H9 (cell line): ENCODE measurements around the gene MICAL2. TPM values are rescaled to one million over a fixed set of nuclear protein-coding genes. Genes with fewer than 3 reads are reported as not detected.

Source experiments
- DNase-seq: peaks from one replicate; pipeline ENCODE4 v3.0.0-alpha.2; 2017
- H2AFZ ChIP-seq: one replicate; pipeline ENCODE4 v1.6.1; 2013; ENCODE audit warnings: mild to moderate bottlenecking, low read length, control low read depth, moderate library complexity
- H2AK5ac ChIP-seq: 2 replicates; pipeline ENCODE4 v1.6.1; 2013; ENCODE audit warnings: low read length, control low read depth, mixed read lengths; ENCODE audit not compliant: insufficient read length
- H2BK120ac ChIP-seq: one replicate; pipeline ENCODE4 v1.6.1; 2013; ENCODE audit warnings: low read depth, mild to moderate bottlenecking, low read length, control low read depth, inconsistent platforms; ENCODE audit not compliant: poor library complexity, severe bottlenecking
- H2BK12ac ChIP-seq: 2 replicates; pipeline ENCODE4 v1.6.1; 2013; ENCODE audit warnings: low read length, control low read depth, mixed read lengths, low read depth; ENCODE audit not compliant: insufficient read length
- H2BK15ac ChIP-seq: 2 replicates; pipeline ENCODE4 v1.6.1; 2013; ENCODE audit warnings: low read depth, low read length, control low read depth
- H2BK20ac ChIP-seq: one replicate; pipeline ENCODE4 v1.6.1; 2013; ENCODE audit warnings: low read depth, mild to moderate bottlenecking, low read length, control low read depth, inconsistent platforms; ENCODE audit not compliant: poor library complexity, severe bottlenecking
- H2BK5ac ChIP-seq: 2 replicates; pipeline ENCODE4 v1.6.1; 2013; ENCODE audit warnings: low read length, control low read depth, mixed read lengths; ENCODE audit not compliant: insufficient read length
- H3K14ac ChIP-seq: 2 replicates; pipeline ENCODE4 v1.6.1; 2013; ENCODE audit warnings: low read length, control low read depth; ENCODE audit not compliant: insufficient read depth
- H3K18ac ChIP-seq: 2 replicates; pipeline ENCODE4 v1.6.1; 2013; ENCODE audit warnings: low read depth, mild to moderate bottlenecking, mixed read lengths, low read length, control low read depth; ENCODE audit not compliant: insufficient read length
- H3K23ac ChIP-seq: 2 replicates; pipeline ENCODE4 v1.6.1; 2013; ENCODE audit warnings: low read length, control low read depth, mixed read lengths, low read depth; ENCODE audit not compliant: insufficient read length
- H3K23me2 ChIP-seq: 2 replicates; pipeline ENCODE4 v1.6.1; 2013; ENCODE audit warnings: low read depth, mild to moderate bottlenecking, mixed read lengths, low read length, control low read depth; ENCODE audit not compliant: insufficient read length, poor library complexity, severe bottlenecking
- H3K27ac ChIP-seq: 2 replicates; pipeline ENCODE4 v1.5.1; 2013; ENCODE audit warnings: low read length, control low read depth, mixed read lengths, low read depth; ENCODE audit not compliant: insufficient read length
- H3K27me3 ChIP-seq: 2 replicates; pipeline ENCODE4 v1.6.1; 2013; ENCODE audit warnings: low read length, control low read depth, inconsistent platforms; ENCODE audit not compliant: insufficient read depth
- H3K4ac ChIP-seq: 2 replicates; pipeline ENCODE4 v1.6.1; 2013; ENCODE audit warnings: low read depth, mild to moderate bottlenecking, control low read depth, inconsistent platforms, low read length, moderate library complexity
- H3K4me1 ChIP-seq: 2 replicates; pipeline ENCODE4 v1.6.1; 2013; ENCODE audit warnings: low read length, control low read depth, inconsistent platforms; ENCODE audit not compliant: insufficient read depth
- H3K4me2 ChIP-seq: 2 replicates; pipeline ENCODE4 v1.6.1; 2013; ENCODE audit warnings: low read length, control low read depth, mixed read lengths; ENCODE audit not compliant: insufficient read length, insufficient read depth
- H3K56ac ChIP-seq: 2 replicates; pipeline ENCODE4 v1.6.1; 2013; ENCODE audit warnings: low read depth, mild to moderate bottlenecking, mixed read lengths, low read length, control low read depth; ENCODE audit not compliant: insufficient read length
- H3K79me1 ChIP-seq: 2 replicates; pipeline ENCODE4 v1.6.1; 2013; ENCODE audit warnings: low read depth, mild to moderate bottlenecking, moderate library complexity, low read length, control low read depth, inconsistent platforms; ENCODE audit not compliant: insufficient read depth, poor library complexity, severe bottlenecking
- H3K79me2 ChIP-seq: 2 replicates; pipeline ENCODE4 v1.6.1; 2013; ENCODE audit warnings: low read length, control low read depth, inconsistent platforms; ENCODE audit not compliant: insufficient read depth
- H3K9ac ChIP-seq: 2 replicates; pipeline ENCODE4 v1.6.1; 2013; ENCODE audit warnings: low read length, control low read depth, mixed read lengths; ENCODE audit not compliant: insufficient read length; ENCODE audit errors: extremely low read depth
- H3K9me3 ChIP-seq: one replicate; pipeline ENCODE4 v1.6.1; 2013; ENCODE audit warnings: low read depth, low read length, inconsistent platforms; ENCODE audit not compliant: control insufficient read depth
- H3T11ph ChIP-seq: one replicate; pipeline ENCODE4 v1.6.1; 2013; ENCODE audit warnings: mild to moderate bottlenecking, low read length, control low read depth, inconsistent platforms
- H4K20me1 ChIP-seq: one replicate; pipeline ENCODE4 v1.6.1; 2013; ENCODE audit not compliant: control insufficient read depth, insufficient read length, insufficient read depth
- H4K5ac ChIP-seq: 2 replicates; pipeline ENCODE4 v1.6.1; 2013; ENCODE audit warnings: low read depth, mild to moderate bottlenecking, mixed read lengths, low read length, control low read depth; ENCODE audit not compliant: insufficient read length
- H4K8ac ChIP-seq: replicated peaks from 2 replicates; pipeline ENCODE4 v1.6.1; 2013; ENCODE audit warnings: low read length, control low read depth, mixed read lengths, low read depth; ENCODE audit not compliant: insufficient read length
- H4K91ac ChIP-seq: 2 replicates; pipeline ENCODE4 v1.6.1; 2013; ENCODE audit warnings: low read depth, mild to moderate bottlenecking, moderate library complexity, mixed read lengths, low read length, control low read depth; ENCODE audit not compliant: insufficient read length
- H3K27ac Mint-ChIP-seq, 3 experiments: 2 replicates in 2 of 3; 3 replicates in 1 of 3; pipeline ENCODE4 v1.8.0; 2020 to 2021; ENCODE audit warnings: mixed read lengths in 3 of 3, mild to moderate bottlenecking in 1 of 3, moderate library complexity in 1 of 3
- H3K27me3 Mint-ChIP-seq: 2 replicates; pipeline ENCODE4 v1.8.0; 2021; ENCODE audit warnings: low read depth, mild to moderate bottlenecking, moderate library complexity, mixed read lengths
- H3K36me3 Mint-ChIP-seq, 3 experiments: 2 replicates in 2 of 3; 3 replicates in 1 of 3; pipeline ENCODE4 v1.8.0; 2020 to 2021; ENCODE audit warnings: low read depth in 3 of 3, mixed read lengths in 3 of 3; ENCODE audit not compliant: insufficient read depth in 1 of 3
- H3K4me1 Mint-ChIP-seq, 2 experiments: 2 replicates each; pipeline ENCODE4 v1.8.0; 2020; ENCODE audit warnings: mixed read lengths in 2 of 2
- H3K4me3 Mint-ChIP-seq, 2 experiments: 2 replicates in 1 of 2; 3 replicates in 1 of 2; pipeline ENCODE4 v1.8.0; 2020 to 2021; ENCODE audit warnings: mild to moderate bottlenecking in 2 of 2, mixed read lengths in 2 of 2, moderate library complexity in 1 of 2
- H3K9me3 Mint-ChIP-seq, 2 experiments: 2 replicates in 1 of 2; 3 replicates in 1 of 2; pipeline ENCODE4 v1.8.0; 2020; ENCODE audit warnings: mild to moderate bottlenecking in 2 of 2, mixed read lengths in 2 of 2, moderate library complexity in 1 of 2
- WGBS: extraction: QIAGEN DNeasy Blood & Tissue Kit; methylation state at CpG from one replicate; pipeline ENCODE4 v1.1.7; 2013; ENCODE audit warnings: missing lambda C conversion rate, low lambda C conversion rate, mixed read lengths; ENCODE audit not compliant: insufficient read length; ENCODE audit errors: extremely low coverage; 5-methylcytosine and 5-hydroxymethylcytosine counted together
- total RNA-seq: library from RNA; stranded (reverse); gene quantifications from 2 replicates; pipeline ENCODE4 v1.2.1, GENCODE V29; 2021
- TF ChIP-seq, protein P1 (sequence below): fragments of 200-600 bp; sonication (generic); conservative IDR thresholded peaks from 3 replicates; pipeline ENCODE4 v1.8.0; 2021; ENCODE audit warnings: antibody characterized with exemption, mild to moderate bottlenecking

MICAL2 gene
- total RNA-seq, 1 experiment from 2014 or later, result 4.7 TPM

DNA sequence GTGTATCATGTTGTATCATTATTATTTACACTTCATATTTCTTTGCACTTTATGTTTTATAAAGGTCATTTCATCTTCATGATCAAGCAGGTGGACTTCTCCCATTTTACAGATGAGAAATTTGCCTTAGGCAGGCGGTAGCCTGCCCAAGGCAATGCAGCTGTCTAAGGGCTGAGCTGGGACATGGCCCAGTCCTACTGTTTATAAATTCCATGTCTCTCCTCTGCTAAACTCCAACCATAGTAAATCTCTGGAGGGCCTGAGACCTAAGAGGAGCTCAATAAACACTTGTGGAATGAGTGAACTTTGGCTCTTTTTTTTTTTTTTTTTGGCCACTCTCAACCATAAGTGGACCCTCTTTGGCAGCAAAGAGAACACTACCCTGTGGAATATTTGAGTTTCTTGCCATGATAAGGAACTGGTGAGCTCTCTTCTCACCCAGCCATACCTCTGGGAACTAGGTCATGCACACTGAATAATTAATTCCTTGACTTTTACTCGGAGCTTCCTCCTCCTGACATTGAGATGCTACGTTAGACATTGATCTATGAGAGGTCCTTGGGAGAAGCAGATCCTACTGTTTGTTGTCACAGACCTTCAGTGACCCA, 29.9 kb downstream of the MICAL2 start:
- Histone ChIP-seq H3K79me2 (no peaks in the 10 kb centered on the region), H3K14ac (no peak overlapping the region), H3K18ac (no peak overlapping the region), H2BK120ac (no peak overlapping the region), H4K20me1 (no peaks in the 10 kb centered on the region), H4K8ac (no peak overlapping the region), H2BK15ac (no peak overlapping the region), H3K23ac (no peak overlapping the region), H3K23me2 (no peaks in the 10 kb centered on the region), H2AFZ (no peak overlapping the region), H3K79me1 (no peaks in the 10 kb centered on the region), H2BK12ac (no peak overlapping the region), H2AK5ac (no peak overlapping the region), H3K9me3 (no peaks in the 10 kb centered on the region), H3K56ac (no peak overlapping the region), H3K4me1 (no peaks in the 10 kb centered on the region; the same call in 1 of the 2 replicates), H3K9ac (no peak overlapping the region), H2BK5ac (no peak overlapping the region), H3K4me2 (no peak overlapping the region), H3T11ph (no peak overlapping the region), H4K91ac (no peak overlapping the region), H3K27me3 (no peaks in the 10 kb centered on the region), H3K4ac (no peak overlapping the region), H4K5ac (no peak overlapping the region), H3K27ac (no peak overlapping the region), H2BK20ac (no peak overlapping the region)
- Mint-ChIP-seq H3K27me3 (peaks cover 2% of the 10 kb centered on the region; the same call in 1 of the 2 replicates), H3K4me1 (peaks cover 11 to 16% of the 10 kb centered on the region in 2 experiments), H3K9me3 (no peaks in the 10 kb centered on the region), H3K4me3 (no peak overlapping the region), H3K36me3 (no peaks in the 10 kb centered on the region), H3K27ac (no peak overlapping the region)
- WGBS, result no CpG with 5 or more reads among the region's 3 CpGs
- DNase-seq, result no peak
- TF ChIP-seq, protein P1, sequence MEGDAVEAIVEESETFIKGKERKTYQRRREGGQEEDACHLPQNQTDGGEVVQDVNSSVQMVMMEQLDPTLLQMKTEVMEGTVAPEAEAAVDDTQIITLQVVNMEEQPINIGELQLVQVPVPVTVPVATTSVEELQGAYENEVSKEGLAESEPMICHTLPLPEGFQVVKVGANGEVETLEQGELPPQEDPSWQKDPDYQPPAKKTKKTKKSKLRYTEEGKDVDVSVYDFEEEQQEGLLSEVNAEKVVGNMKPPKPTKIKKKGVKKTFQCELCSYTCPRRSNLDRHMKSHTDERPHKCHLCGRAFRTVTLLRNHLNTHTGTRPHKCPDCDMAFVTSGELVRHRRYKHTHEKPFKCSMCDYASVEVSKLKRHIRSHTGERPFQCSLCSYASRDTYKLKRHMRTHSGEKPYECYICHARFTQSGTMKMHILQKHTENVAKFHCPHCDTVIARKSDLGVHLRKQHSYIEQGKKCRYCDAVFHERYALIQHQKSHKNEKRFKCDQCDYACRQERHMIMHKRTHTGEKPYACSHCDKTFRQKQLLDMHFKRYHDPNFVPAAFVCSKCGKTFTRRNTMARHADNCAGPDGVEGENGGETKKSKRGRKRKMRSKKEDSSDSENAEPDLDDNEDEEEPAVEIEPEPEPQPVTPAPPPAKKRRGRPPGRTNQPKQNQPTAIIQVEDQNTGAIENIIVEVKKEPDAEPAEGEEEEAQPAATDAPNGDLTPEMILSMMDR, result no peak
